Endothelial cell of umbilical vein (primary cell): ENCODE results near the gene CLEC2L. TPM values are rescaled to one million over a fixed set of nuclear protein-coding genes. Genes with fewer than 3 reads are reported as not detected.

Experiments used
- BruUV-seq: library from RNA; stranded (reverse); fragments of 400-500 nt; replicated peaks from 2 replicates; lab custom pipeline; 2021; lab: Mats Ljungman, UMichigan
- CTCF ChIA-PET: fragments of 300-600, 350-600 bp; sonication (Branson Sonifier 250); formaldehyde crosslinking; loops from one replicate; lab custom pipeline; 2021; ENCODE audit warnings: antibody characterized with exemption, inconsistent platforms; lab: Charles Lee
- POLR2A ChIA-PET: fragments of 300-600, 350-600 bp; sonication (Branson Sonifier 250); formaldehyde crosslinking; loops from one replicate; lab custom pipeline; 2021; ENCODE audit warnings: antibody characterized with exemption, inconsistent platforms; lab: Charles Lee
- DNase-seq: peaks from one replicate; pipeline ENCODE4 v3.0.0-alpha.2; 2011; ENCODE audit warnings: low read depth, low spot score
- FAIRE-seq: peaks from 2 replicates; lab custom pipeline; 2011; peaks lifted over from hg19 to GRCh38; lab: Jason Lieb, UNC
- H2AFZ ChIP-seq: 2 replicates; pipeline ENCODE4 v1.6.0; 2012; ENCODE audit warnings: low read depth, low read length, control low read depth, inconsistent platforms
- H3K27ac ChIP-seq: 2 replicates; pipeline ENCODE4 v1.5.1; 2011; ENCODE audit warnings: low read depth, mild to moderate bottlenecking, control low read depth, low read length, moderate library complexity; ENCODE audit not compliant: insufficient read depth
- H3K27me3 ChIP-seq, 2 experiments: 2 replicates each; pipeline versions ENCODE4 v1.6.0 to v1.6.1; 2011; ENCODE audit warnings: low read length in 2 of 2, mixed read lengths in 1 of 2; ENCODE audit not compliant: control insufficient read depth in 2 of 2, insufficient read depth in 2 of 2
- H3K36me3 ChIP-seq, 2 experiments: 2 replicates in 1 of 2; 3 replicates in 1 of 2; pipeline ENCODE4 v1.5.1; 2011; ENCODE audit warnings: low read length in 2 of 2, mild to moderate bottlenecking in 1 of 2, moderate library complexity in 1 of 2; ENCODE audit not compliant: control insufficient read depth in 2 of 2, insufficient read depth in 2 of 2; ENCODE audit errors: extremely low read depth in 1 of 2
- H3K4me1 ChIP-seq: 3 replicates; pipeline ENCODE4 v1.5.1; 2011; ENCODE audit warnings: mild to moderate bottlenecking, low read length; ENCODE audit not compliant: control insufficient read depth, insufficient read depth; ENCODE audit errors: extremely low read depth
- H3K4me2 ChIP-seq: 2 replicates; pipeline ENCODE4 v1.6.1; 2011; ENCODE audit warnings: low read length, control low read depth, mixed read lengths; ENCODE audit not compliant: insufficient read depth
- H3K4me3 ChIP-seq, 3 experiments: fragments of 200-600 bp in 1 of 3; sonication (generic), shearing (Covaris generic) in 1 of 3; replicated peaks in 1 of 3; 2 replicates each; pipeline ENCODE4 v1.5.1; 2011 to 2016; ENCODE audit warnings: control low read depth in 3 of 3, low read length in 3 of 3, mild to moderate bottlenecking in 2 of 3, inconsistent platforms in 1 of 3, low read depth in 1 of 3, moderate library complexity in 1 of 3; ENCODE audit not compliant: insufficient read depth in 1 of 3
- H3K79me2 ChIP-seq: 2 replicates; pipeline ENCODE4 v1.6.0; 2012; ENCODE audit warnings: low read length, inconsistent platforms; ENCODE audit not compliant: control insufficient read depth, insufficient read depth
- H3K9ac ChIP-seq: replicated peaks from 2 replicates; pipeline ENCODE3; 2011; ENCODE audit warnings: low read length, control low read depth; ENCODE audit not compliant: insufficient read depth; ENCODE audit errors: extremely low read depth
- H3K9me1 ChIP-seq: replicated peaks from 3 replicates; pipeline ENCODE4 v1.6.0; 2011; ENCODE audit warnings: mild to moderate bottlenecking, low read length; ENCODE audit not compliant: control insufficient read depth, insufficient read depth; ENCODE audit errors: extremely low read depth
- H3K9me3 ChIP-seq: replicated peaks from 2 replicates; pipeline ENCODE4 v1.5.1; 2012; ENCODE audit warnings: low read length, inconsistent platforms; ENCODE audit not compliant: control insufficient read depth, insufficient read depth
- H4K20me1 ChIP-seq: replicated peaks from 2 replicates; pipeline ENCODE3; 2011; ENCODE audit warnings: mild to moderate bottlenecking, low read length; ENCODE audit not compliant: control insufficient read depth, insufficient read depth; ENCODE audit errors: extremely low read depth
- CTCF ChIP-seq, 2 donors: IDR thresholded peaks; 1 replicate in 1 of 2; 2 replicates in 1 of 2; pipeline ENCODE4 v1.5.1; 2011; ENCODE audit warnings: low read length in 2 of 2, mild to moderate bottlenecking in 2 of 2, moderate library complexity in 2 of 2, control low read depth in 1 of 2, inconsistent platforms in 1 of 2, low read depth in 1 of 2; ENCODE audit not compliant: insufficient read depth in 1 of 2; ENCODE audit errors: extremely low read depth in 1 of 2
- EZH2 ChIP-seq: IDR thresholded peaks from 2 replicates; pipeline ENCODE4 v1.6.1; 2012; ENCODE audit warnings: borderline replicate concordance, low read depth, mild to moderate bottlenecking, moderate library complexity, low read length, inconsistent platforms; ENCODE audit not compliant: severe bottlenecking
- FOS ChIP-seq: IDR thresholded peaks from 2 replicates; pipeline ENCODE4 v1.6.1; 2011; ENCODE audit warnings: mild to moderate bottlenecking, low read length, moderate library complexity, borderline replicate concordance; ENCODE audit not compliant: insufficient read depth
- GATA2 ChIP-seq: IDR thresholded peaks from 2 replicates; pipeline ENCODE4 v1.7.0; 2011; ENCODE audit warnings: low read depth, mild to moderate bottlenecking, moderate library complexity, mixed read lengths, low read length; ENCODE audit not compliant: insufficient read length, insufficient read depth
- JUN ChIP-seq: IDR thresholded peaks from 2 replicates; pipeline ENCODE4 v1.6.1; 2011; ENCODE audit warnings: borderline replicate concordance, low read depth; ENCODE audit not compliant: insufficient read length, insufficient read depth
- MAX ChIP-seq: IDR thresholded peaks from 2 replicates; pipeline ENCODE4 v1.6.1; 2011; ENCODE audit not compliant: insufficient read depth, insufficient read length
- MYC ChIP-seq: IDR thresholded peaks from one replicate; pipeline ENCODE4 v1.6.1; 2011; ENCODE audit warnings: mild to moderate bottlenecking, low read depth, low read length
- POLR2A ChIP-seq: IDR thresholded peaks from 2 replicates; pipeline ENCODE4 v1.6.1; 2012; ENCODE audit warnings: low read depth, mild to moderate bottlenecking, control low read depth, low read length
- POLR2AphosphoS5 ChIP-seq: IDR thresholded peaks from 2 replicates; pipeline ENCODE4 v1.6.1; 2012; ENCODE audit warnings: low read depth, mild to moderate bottlenecking, control low read depth, low read length, moderate library complexity; ENCODE audit not compliant: insufficient read depth
- dilution Hi-C: fragments of 300-500 bp; cut with MboI; formaldehyde crosslinking; loops from one replicate; pipeline ENCODE4 v1.15.0; 2019; ENCODE audit warnings: low sequenced_read_pairs; ENCODE audit not compliant: extremely low pct_ligation_motif_present
- intact Hi-C: fragments of 100-400 bp; cut with micrococcal nuclease; formaldehyde crosslinking; loops from one replicate; pipeline ENCODE4 v1.10.0; 2022
- polyA plus RNA-seq, 4 experiments: library from polyadenylated mRNA; depleted of rRNA in 3 of 4; stranded (reverse) in 3 of 4; unstranded in 1 of 4; fragments of >200 nt; gene quantifications; 2 replicates each; pipeline versions ENCODE4 v1.2.1 to v1.2.3, GENCODE V29; 2011 to 2012; ENCODE audit warnings: missing spikeins in 1 of 4
- total RNA-seq: library from RNA; stranded (reverse); gene quantifications from 2 replicates; pipeline ENCODE4 v1.2.3, GENCODE V29; 2021

Gene CLEC2L
- total and polyA plus RNA-seq, 2 donors (not counting 3 experiments of a cell fraction or from before 2014, with no cell fraction given): not detected

- dilution Hi-C loops (no loop called here), intact Hi-C loops (no loop called here)
- no peak overlapping the region for H3K9ac ChIP-seq
- ChIA-PET POLR2A (no interaction called here), CTCF (no interaction called here)
- H3K9me1 ChIP-seq: no peaks in the 10 kb centered on the region
- H3K4me1 ChIP-seq: no peaks in the 10 kb centered on the region
- H4K20me1 ChIP-seq: no peaks in the 10 kb centered on the region
- no peak overlapping the region for H3K27ac ChIP-seq
- no peak overlapping the region for H3K4me3 ChIP-seq
- H3K79me2 ChIP-seq: no peaks in the 10 kb centered on the region
- no peaks in the 10 kb centered on the region for H3K9me3 ChIP-seq
- H3K4me2 ChIP-seq: no peak overlapping the region
- H3K36me3 ChIP-seq: no peaks in the 10 kb centered on the region
- H2AFZ ChIP-seq: no peak overlapping the region
- no TSS peak for BruUV-seq
- DNase-seq: no peak
- FAIRE-seq: no peak
- H3K27me3 ChIP-seq: peaks cover 0 to 6% of the 10 kb centered on the region in 2 experiments
- TF ChIP-seq MYC (no peak), POLR2A (no peak), POLR2AphosphoS5 (no peak), JUN (no peak), GATA2 (no peak), CTCF (IDR thresholded peaks at IDR 0.05; ENCODE audit: extremely low read depth in 1 of 2, insufficient read depth in 1 of 2, low read depth in 1 of 2, low read length in 2 of 2) (no peak), MAX (no peak), EZH2 (no peak), FOS (no peak)
These were observed 28.5 kb upstream of the CLEC2L start for GRCh38 chr7:139494835-139495579.
